HEK293 (cell line): Measurements from ENCODE around the gene TMEM179B.

Experiments used
- RBAK ChIP-seq: fragments of 450-650 bp; formaldehyde crosslinking; IDR thresholded peaks from 2 replicates; pipeline ENCODE4 v1.5.1; 2016; ENCODE audit warnings: missing biosample characterization, missing genetic modification characterization
- ZFHX2 ChIP-seq: fragments of 450-650 bp; formaldehyde crosslinking; conservative IDR thresholded peaks from 2 replicates; pipeline ENCODE4 v1.5.1; 2016; ENCODE audit warnings: missing biosample characterization, missing genetic modification characterization
- ZNF138 ChIP-seq: fragments of 450-650 bp; formaldehyde crosslinking; IDR thresholded peaks from 2 replicates; pipeline ENCODE4 v1.5.1; 2016; ENCODE audit warnings: missing biosample characterization, missing genetic modification characterization, borderline replicate concordance
- ZNF747 ChIP-seq: fragments of 450-650 bp; formaldehyde crosslinking; IDR thresholded peaks from 2 replicates; pipeline ENCODE4 v1.5.1; 2016; ENCODE audit warnings: missing biosample characterization, missing genetic modification characterization
- TF ChIP-seq, protein P1 (sequence below): fragments of 450-650 bp; formaldehyde crosslinking; IDR thresholded peaks from 2 replicates; pipeline ENCODE4 v1.5.0; 2017; ENCODE audit warnings: missing biosample characterization, missing genetic modification characterization, borderline replicate concordance
- TF ChIP-seq, protein P2 (sequence below): fragments of 450-650 bp; formaldehyde crosslinking; IDR thresholded peaks from 2 replicates; pipeline ENCODE4 v1.5.1; 2016; ENCODE audit warnings: missing biosample characterization, missing genetic modification characterization
- TF ChIP-seq, protein P3 (sequence below): fragments of 450-650 bp; formaldehyde crosslinking; IDR thresholded peaks from 2 replicates; pipeline ENCODE4 v1.5.1; 2016; ENCODE audit warnings: missing biosample characterization, missing genetic modification characterization

DNA sequence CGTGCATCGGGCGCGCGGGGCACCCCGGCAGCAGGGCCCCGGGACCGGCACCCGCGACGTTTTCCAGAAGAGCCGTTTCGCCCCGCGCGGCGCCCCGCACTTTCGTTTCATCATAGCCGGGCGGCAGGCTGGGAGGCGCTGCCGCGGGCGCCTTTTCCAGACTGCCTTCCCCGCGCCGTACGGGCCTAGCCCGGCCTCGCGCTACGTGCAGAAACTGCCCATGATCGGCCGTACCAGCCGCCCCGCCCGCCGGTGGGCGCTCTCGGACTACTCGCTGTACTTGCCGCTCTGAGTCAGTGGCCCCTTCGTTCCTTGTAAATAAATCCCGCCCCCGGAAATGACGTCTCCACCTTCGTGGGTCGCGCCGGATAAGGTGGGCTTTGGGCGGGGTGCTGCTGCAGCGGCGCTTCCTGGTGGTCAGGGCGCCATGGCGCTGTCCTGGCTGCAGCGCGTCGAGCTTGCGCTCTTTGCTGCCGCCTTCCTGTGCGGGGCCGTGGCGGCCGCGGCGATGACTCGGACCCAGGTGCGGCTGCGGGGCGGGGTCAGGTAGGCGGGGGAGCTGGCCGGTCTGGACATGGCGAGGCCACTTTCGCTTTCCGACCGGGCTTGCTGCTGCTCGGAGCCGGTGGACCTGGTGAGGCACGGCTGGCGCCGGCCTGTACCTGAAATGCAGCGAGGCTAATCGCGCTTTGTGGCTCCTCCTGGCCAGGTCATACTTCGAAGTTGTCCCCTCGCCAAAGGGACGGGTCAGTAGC, at the start of gene TMEM179B:
- TF ChIP-seq, protein P1, sequence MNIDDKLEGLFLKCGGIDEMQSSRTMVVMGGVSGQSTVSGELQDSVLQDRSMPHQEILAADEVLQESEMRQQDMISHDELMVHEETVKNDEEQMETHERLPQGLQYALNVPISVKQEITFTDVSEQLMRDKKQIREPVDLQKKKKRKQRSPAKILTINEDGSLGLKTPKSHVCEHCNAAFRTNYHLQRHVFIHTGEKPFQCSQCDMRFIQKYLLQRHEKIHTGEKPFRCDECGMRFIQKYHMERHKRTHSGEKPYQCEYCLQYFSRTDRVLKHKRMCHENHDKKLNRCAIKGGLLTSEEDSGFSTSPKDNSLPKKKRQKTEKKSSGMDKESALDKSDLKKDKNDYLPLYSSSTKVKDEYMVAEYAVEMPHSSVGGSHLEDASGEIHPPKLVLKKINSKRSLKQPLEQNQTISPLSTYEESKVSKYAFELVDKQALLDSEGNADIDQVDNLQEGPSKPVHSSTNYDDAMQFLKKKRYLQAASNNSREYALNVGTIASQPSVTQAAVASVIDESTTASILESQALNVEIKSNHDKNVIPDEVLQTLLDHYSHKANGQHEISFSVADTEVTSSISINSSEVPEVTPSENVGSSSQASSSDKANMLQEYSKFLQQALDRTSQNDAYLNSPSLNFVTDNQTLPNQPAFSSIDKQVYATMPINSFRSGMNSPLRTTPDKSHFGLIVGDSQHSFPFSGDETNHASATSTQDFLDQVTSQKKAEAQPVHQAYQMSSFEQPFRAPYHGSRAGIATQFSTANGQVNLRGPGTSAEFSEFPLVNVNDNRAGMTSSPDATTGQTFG: no peak
- TF ChIP-seq ZFHX2 (tag by site-specific recombination): peak; percentile 58; the same call in 1 of the 2 replicates
- no peak for TF ChIP-seq RBAK (tag by site-specific recombination)
- TF ChIP-seq ZNF747 (tag by site-specific recombination): no peak
- TF ChIP-seq, protein P2, sequence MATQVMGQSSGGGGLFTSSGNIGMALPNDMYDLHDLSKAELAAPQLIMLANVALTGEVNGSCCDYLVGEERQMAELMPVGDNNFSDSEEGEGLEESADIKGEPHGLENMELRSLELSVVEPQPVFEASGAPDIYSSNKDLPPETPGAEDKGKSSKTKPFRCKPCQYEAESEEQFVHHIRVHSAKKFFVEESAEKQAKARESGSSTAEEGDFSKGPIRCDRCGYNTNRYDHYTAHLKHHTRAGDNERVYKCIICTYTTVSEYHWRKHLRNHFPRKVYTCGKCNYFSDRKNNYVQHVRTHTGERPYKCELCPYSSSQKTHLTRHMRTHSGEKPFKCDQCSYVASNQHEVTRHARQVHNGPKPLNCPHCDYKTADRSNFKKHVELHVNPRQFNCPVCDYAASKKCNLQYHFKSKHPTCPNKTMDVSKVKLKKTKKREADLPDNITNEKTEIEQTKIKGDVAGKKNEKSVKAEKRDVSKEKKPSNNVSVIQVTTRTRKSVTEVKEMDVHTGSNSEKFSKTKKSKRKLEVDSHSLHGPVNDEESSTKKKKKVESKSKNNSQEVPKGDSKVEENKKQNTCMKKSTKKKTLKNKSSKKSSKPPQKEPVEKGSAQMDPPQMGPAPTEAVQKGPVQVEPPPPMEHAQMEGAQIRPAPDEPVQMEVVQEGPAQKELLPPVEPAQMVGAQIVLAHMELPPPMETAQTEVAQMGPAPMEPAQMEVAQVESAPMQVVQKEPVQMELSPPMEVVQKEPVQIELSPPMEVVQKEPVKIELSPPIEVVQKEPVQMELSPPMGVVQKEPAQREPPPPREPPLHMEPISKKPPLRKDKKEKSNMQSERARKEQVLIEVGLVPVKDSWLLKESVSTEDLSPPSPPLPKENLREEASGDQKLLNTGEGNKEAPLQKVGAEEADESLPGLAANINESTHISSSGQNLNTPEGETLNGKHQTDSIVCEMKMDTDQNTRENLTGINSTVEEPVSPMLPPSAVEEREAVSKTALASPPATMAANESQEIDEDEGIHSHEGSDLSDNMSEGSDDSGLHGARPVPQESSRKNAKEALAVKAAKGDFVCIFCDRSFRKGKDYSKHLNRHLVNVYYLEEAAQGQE (tag by site-specific recombination): no peak
- TF ChIP-seq, protein P3, sequence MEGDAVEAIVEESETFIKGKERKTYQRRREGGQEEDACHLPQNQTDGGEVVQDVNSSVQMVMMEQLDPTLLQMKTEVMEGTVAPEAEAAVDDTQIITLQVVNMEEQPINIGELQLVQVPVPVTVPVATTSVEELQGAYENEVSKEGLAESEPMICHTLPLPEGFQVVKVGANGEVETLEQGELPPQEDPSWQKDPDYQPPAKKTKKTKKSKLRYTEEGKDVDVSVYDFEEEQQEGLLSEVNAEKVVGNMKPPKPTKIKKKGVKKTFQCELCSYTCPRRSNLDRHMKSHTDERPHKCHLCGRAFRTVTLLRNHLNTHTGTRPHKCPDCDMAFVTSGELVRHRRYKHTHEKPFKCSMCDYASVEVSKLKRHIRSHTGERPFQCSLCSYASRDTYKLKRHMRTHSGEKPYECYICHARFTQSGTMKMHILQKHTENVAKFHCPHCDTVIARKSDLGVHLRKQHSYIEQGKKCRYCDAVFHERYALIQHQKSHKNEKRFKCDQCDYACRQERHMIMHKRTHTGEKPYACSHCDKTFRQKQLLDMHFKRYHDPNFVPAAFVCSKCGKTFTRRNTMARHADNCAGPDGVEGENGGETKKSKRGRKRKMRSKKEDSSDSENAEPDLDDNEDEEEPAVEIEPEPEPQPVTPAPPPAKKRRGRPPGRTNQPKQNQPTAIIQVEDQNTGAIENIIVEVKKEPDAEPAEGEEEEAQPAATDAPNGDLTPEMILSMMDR: peak; percentile 97
- no peak for TF ChIP-seq ZNF138
